Heart left ventricle (tissue), 16 donors: Measurements from ENCODE around the gene RPS6KC1. TPM values are rescaled to one million over a fixed set of nuclear protein-coding genes. Genes with fewer than 3 reads are reported as not detected.

Experiments
- ATAC-seq, 4 donors: fragments of 200-7000 bp; cut with Tn5 transposase; one replicate each; pipeline ENCODE4 v1.9.1; 2020 to 2022; ENCODE audit warnings: moderate library complexity in 4 of 4, mild to moderate bottlenecking in 3 of 4, moderate number of reproducible peaks in 1 of 4
- DNase-seq, 5 donors: peaks; one replicate each; pipeline ENCODE4 v3.0.0-alpha.2; 2020
- H3K27ac ChIP-seq, 12 donors: fragments of 200-600 bp; sonication (generic) in 4 of 12; one replicate each; pipeline versions ENCODE4 v1.5.0 to v1.8.0; 2016 to 2022; ENCODE audit warnings: mild to moderate bottlenecking in 2 of 12
- H3K27me3 ChIP-seq, 9 donors: fragments of 200-600 bp; sonication (generic) in 2 of 9; one replicate each; pipeline versions ENCODE4 v1.5.1 to v1.8.0; 2016 to 2022; ENCODE audit warnings: mild to moderate bottlenecking in 3 of 9
- H3K36me3 ChIP-seq, 9 donors: fragments of 200-600 bp; sonication (generic) in 2 of 9; one replicate each; pipeline versions ENCODE4 v1.5.0 to v1.8.0; 2018 to 2022; ENCODE audit warnings: mild to moderate bottlenecking in 2 of 9
- H3K4me1 ChIP-seq, 12 donors: fragments of 200-600 bp; sonication (generic) in 4 of 12; one replicate each; pipeline versions ENCODE4 v1.5.0 to v1.8.0; 2016 to 2022; ENCODE audit warnings: mild to moderate bottlenecking in 3 of 12
- H3K4me3 ChIP-seq, 12 donors: fragments of 200-600 bp; sonication (generic) in 4 of 12; one replicate each; pipeline versions ENCODE4 v1.5.0 to v1.8.0; 2017 to 2022; ENCODE audit warnings: mild to moderate bottlenecking in 9 of 12, moderate library complexity in 4 of 12
- H3K9me3 ChIP-seq, 12 donors: fragments of 200-600 bp; sonication (generic) in 4 of 12; one replicate each; pipeline versions ENCODE4 v1.5.0 to v1.8.0; 2016 to 2022; ENCODE audit warnings: mild to moderate bottlenecking in 1 of 12
- POLR2A ChIP-seq, 2 donors: fragments of 450-650 bp; IDR thresholded peaks; one replicate each; pipeline ENCODE4 v1.6.1; 2017; ENCODE audit warnings: antibody characterized with exemption in 2 of 2, mild to moderate bottlenecking in 2 of 2, moderate library complexity in 2 of 2
- WGBS, 4 donors: extraction: QIAGEN DNeasy Blood & Tissue Kit in 2 of 4; methylation state at CpG; one replicate each; pipeline versions ENCODE4 v1.1.5 to v1.1.7; 2013 to 2018; 5-methylcytosine and 5-hydroxymethylcytosine counted together
- intact Hi-C, 10 donors: fragments of 100-400 bp; cut with DNase I; formaldehyde crosslinking; loops; one replicate each; pipeline versions ENCODE4 v1.11.1 to v1.14.2; 2022
- polyA plus RNA-seq, 2 donors: library from polyadenylated mRNA; stranded (reverse); fragments of 200-250 nt; gene quantifications; one replicate each; pipeline ENCODE4 v1.2.3, GENCODE V29; 2013
- total RNA-seq, 9 donors: library from RNA; depleted of rRNA in 2 of 9; stranded (reverse); fragments of >200 nt in 2 of 9; fragmentation: NEBNext Ultra II Directional in 3 of 9; extraction: Animal tissue kit (Norgen Biotek cat#: 25700) in 3 of 9; gene quantifications; one replicate each; pipeline versions ENCODE4 v1.1.0 to v1.2.4, GENCODE V29; 2016 to 2023
- TF ChIP-seq, protein P1 (sequence below), 12 donors: fragments of 200-600 bp; sonication (generic) in 4 of 12; IDR thresholded peaks; one replicate each; pipeline versions ENCODE4 v1.5.0 to v1.8.0; 2018 to 2022; ENCODE audit warnings: antibody characterized with exemption in 12 of 12, mild to moderate bottlenecking in 5 of 12
- donor health status: ischemic (EF 13 %, LVEDD 7.1; RV severe dilation, severe dysfunction).
- donor health status: healthy with polysubstance abuse.
- donor health status: DM: no; HTN: yes; CAD: no.
- donor health status: DM: no; HTN: no; CAD: no.
- donor health status: ischemic (EF 25% LVEDD 6.9; RV normal size, moderate dysfunction).
- donor health status: ischemic (EF 25% LVEDD 5.7; RV mildly dilated, moderate dysfunction).
- donor health status: healthy.
- donor health status: DM: yes; HTN: yes; CAD: no.
- donor health status: ischemic (EF 35%, LVEDD 5.7; RV mildly dilated, moderate dysfunction).
- donor health status: nonischemic (EF 11% LVEDD 7.7; RV severe dilation, severe dysfunction).
- donor health status: DM: yes; HTN: yes; CAD: no.
- donor health status: PGD.
- donor health status: ischemic (EF 29% LVEDD 5.4; RV normal size, mild dysfunction).
- donor health status: nonischemic (EF 23%, LVEDD 6.1; RV moderate dilation, normal function).

The RPS6KC1 gene
- total and polyA plus RNA-seq, 11 donors = 3.0 to 15.6 (median 10.4) TPM

DNA sequence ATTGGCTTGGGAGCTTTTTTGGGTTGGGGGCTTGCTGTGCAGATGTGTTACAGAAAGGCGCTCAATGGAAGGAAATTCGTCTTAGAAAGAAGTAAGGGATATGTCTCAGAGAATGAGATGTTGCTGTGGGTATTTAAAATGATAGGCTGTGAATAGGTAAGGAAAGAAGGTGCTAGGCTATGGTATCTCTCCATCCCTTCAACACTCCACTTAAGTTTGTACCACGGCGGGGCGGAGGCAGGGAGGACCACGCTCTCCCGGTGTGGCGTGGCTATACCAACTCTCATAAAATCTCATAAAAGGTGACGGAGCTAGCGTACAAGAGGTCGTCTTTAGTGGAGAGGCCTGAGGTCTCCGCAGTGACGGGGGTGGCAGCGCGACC, 305 bp upstream of the RPS6KC1 start:
- DNase-seq (no peak), ATAC-seq (peak; percentile 12 to 59 (median 54))
- Histone ChIP-seq H3K9me3 (no peaks in the 10 kb centered on the region), H3K4me3 (peak overlapping the region; percentile 74 to 98 (median 90)), H3K36me3 (no peaks in the 10 kb centered on the region), H3K27me3 (peaks cover 0 to 29% (median 3%) of the 10 kb centered on the region in 9 donors), H3K27ac (peak overlapping the region in 11 of 12 donors; percentile 59 to 91 (median 78)), H3K4me1 (peaks cover 0 to 23% (median 12%) of the 10 kb centered on the region in 12 donors)
- WGBS, 4 donors = 25 to 29% (median 29%) methylated on average over 15 of the region's 15 CpGs
- intact Hi-C loops = loop anchor here in 2 of 10 donors (2.0 to 5.0 kb wide), 2 partner anchors 30 to 33 kb away; partner anchors contain the start of gene ANGEL2 (in 1 of the 2)
- TF ChIP-seq POLR2A (IDR thresholded peaks at IDR 0.05) = no peak
- TF ChIP-seq, protein P1, sequence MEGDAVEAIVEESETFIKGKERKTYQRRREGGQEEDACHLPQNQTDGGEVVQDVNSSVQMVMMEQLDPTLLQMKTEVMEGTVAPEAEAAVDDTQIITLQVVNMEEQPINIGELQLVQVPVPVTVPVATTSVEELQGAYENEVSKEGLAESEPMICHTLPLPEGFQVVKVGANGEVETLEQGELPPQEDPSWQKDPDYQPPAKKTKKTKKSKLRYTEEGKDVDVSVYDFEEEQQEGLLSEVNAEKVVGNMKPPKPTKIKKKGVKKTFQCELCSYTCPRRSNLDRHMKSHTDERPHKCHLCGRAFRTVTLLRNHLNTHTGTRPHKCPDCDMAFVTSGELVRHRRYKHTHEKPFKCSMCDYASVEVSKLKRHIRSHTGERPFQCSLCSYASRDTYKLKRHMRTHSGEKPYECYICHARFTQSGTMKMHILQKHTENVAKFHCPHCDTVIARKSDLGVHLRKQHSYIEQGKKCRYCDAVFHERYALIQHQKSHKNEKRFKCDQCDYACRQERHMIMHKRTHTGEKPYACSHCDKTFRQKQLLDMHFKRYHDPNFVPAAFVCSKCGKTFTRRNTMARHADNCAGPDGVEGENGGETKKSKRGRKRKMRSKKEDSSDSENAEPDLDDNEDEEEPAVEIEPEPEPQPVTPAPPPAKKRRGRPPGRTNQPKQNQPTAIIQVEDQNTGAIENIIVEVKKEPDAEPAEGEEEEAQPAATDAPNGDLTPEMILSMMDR (IDR thresholded peaks at IDR 0.05) = no peak

DNA sequence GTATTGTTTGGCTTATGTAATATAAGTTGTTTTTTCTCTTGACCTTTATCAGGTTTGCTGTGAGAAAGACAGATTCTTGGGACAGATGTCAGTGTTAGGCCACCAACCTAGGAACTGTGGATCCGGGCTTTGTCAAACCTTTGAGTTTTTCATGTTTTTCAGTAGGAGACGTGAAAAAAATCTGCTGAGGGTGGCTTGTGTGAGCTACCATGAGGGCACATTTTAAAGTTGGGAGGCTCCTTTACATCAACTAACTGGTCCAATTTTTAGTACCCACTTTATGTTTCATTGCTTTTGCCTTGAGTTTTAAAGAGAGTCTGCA, 801 bp downstream of the RPS6KC1 start:
- 36 to 43% (median 41%) methylated on average over 2 of the region's 2 CpGs for WGBS, 4 donors
- Histone ChIP-seq H3K36me3 (no peaks in the 10 kb centered on the region), H3K27me3 (peaks cover 0 to 22% (median 0%) of the 10 kb centered on the region in 9 donors), H3K9me3 (no peaks in the 10 kb centered on the region), H3K4me3 (peak overlapping the region; percentile 74 to 98 (median 90)), H3K4me1 (peaks cover 0 to 23% (median 12%) of the 10 kb centered on the region in 12 donors), H3K27ac (peak overlapping the region in 4 of 12 donors; percentile 75 to 91 (median 78))
- no peak for TF ChIP-seq POLR2A (IDR thresholded peaks at IDR 0.05)
- TF ChIP-seq, protein P1 (IDR thresholded peaks at IDR 0.05) = no peak
- DNase-seq (no peak), ATAC-seq (no peak)
- intact Hi-C loops = loop anchor here in 2 of 10 donors (2.0 to 5.0 kb wide), 2 partner anchors 31 to 35 kb away; partner anchors contain the start of gene ANGEL2 (in 1 of the 2)

DNA sequence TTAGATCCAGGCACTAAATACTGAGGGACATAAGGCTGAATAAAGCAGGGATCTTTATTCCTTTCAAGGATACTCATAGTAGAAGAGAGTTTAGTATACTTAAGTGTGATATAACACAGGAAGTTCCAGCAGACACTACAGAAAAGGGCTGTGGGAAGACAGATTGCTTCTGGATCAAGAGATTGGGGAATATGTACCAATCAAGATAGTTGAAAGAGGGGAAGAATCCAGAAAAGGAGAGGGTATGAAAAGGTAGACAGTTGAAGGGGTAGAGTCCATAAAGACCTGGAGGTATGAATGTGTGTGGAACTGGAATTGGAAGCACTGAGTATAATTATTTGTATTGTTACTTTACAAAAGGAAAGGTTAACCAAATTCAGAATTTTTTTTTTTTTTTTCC, 2.4 kb downstream of the RPS6KC1 start:
- intact Hi-C loops = loop anchor here in 1 of 10 donors (5.0 kb wide), 1 partner anchor 36 kb away; the partner anchor contains the start of gene ANGEL2
- Histone ChIP-seq H3K36me3 (no peaks in the 10 kb centered on the region), H3K4me1 (peaks cover 0 to 23% (median 12%) of the 10 kb centered on the region in 12 donors), H3K9me3 (no peaks in the 10 kb centered on the region), H3K4me3 (no peak overlapping the region), H3K27me3 (peaks cover 0 to 9% (median 0%) of the 10 kb centered on the region in 9 donors), H3K27ac (no peak overlapping the region)
- DNase-seq (no peak), ATAC-seq (no peak)
- TF ChIP-seq, protein P1 (IDR thresholded peaks at IDR 0.05) = no peak
- TF ChIP-seq POLR2A (IDR thresholded peaks at IDR 0.05) = no peak

DNA sequence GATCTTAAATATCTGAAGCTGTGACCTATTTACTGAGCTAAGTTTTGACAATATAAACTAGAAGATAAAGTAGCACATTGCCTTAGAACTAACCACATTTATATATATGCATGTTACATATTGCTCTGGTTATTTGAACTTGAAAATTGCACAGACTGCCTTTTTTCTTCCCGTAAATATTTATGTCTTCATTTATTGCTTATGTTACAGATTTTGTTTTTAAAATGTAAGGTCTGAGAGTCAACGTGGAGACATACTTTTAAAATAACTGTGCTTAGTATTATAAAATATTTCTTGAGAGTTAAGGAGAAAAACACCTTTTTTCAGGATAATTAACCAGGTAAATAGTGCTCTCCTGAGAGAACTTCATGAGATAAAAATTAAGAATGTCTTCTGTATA, 3.1 kb downstream of the RPS6KC1 start:
- H3K4me3 ChIP-seq = no peak overlapping the region
- DNase-seq (no peak), ATAC-seq (no peak)
- TF ChIP-seq, protein P1 (IDR thresholded peaks at IDR 0.05) = no peak
- TF ChIP-seq POLR2A (IDR thresholded peaks at IDR 0.05) = no peak
- peaks cover 0 to 23% (median 12%) of the 10 kb centered on the region in 12 donors for H3K4me1 ChIP-seq
- 85 to 92% (median 88%) methylated on average over 2 of the region's 2 CpGs for WGBS, 4 donors
- H3K9me3 ChIP-seq = peaks cover 0 to 6% (median 0%) of the 10 kb centered on the region in 12 donors
- H3K27me3 ChIP-seq = peaks cover 0 to 4% (median 0%) of the 10 kb centered on the region in 9 donors
- H3K27ac ChIP-seq = no peak overlapping the region
- intact Hi-C loops = loop anchor here in 1 of 10 donors (5.0 kb wide), 1 partner anchor 37 kb away; the partner anchor contains the start of gene ANGEL2
- no peaks in the 10 kb centered on the region for H3K36me3 ChIP-seq
